Measurements from ENCODE around the gene COL12A1.

Gene COL12A1

GRCh38 chr6:75176076-75176582, 29.7 kb downstream of the COL12A1 start:
- DNase-seq (ENCODE audit: low read depth) = no peak

DNA sequence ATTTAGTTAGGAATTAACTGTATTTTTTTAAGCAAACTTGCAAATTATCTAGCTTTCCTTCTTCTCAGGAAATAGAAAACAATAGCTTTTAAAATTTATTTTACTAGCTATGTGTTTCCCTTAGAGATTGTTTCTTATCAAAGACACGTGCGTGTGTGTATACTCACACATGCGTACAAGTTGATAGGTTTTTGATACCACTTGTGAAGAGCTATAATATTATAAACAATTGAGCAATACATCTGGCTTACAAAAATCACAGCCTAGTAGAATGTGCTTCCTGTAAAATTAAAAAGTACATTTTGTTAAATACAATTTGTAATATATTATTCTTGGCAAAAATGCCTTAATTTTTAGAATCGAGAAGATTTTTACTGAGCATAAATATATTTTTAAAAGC, 33.9 kb downstream of the COL12A1 start:
- no peak for DNase-seq (ENCODE audit: low read depth)

- no peak for DNase-seq (ENCODE audit: low read depth)
Measured at GRCh38 chr6:75171567-75171966, 34.3 kb downstream of the COL12A1 start.

DNA sequence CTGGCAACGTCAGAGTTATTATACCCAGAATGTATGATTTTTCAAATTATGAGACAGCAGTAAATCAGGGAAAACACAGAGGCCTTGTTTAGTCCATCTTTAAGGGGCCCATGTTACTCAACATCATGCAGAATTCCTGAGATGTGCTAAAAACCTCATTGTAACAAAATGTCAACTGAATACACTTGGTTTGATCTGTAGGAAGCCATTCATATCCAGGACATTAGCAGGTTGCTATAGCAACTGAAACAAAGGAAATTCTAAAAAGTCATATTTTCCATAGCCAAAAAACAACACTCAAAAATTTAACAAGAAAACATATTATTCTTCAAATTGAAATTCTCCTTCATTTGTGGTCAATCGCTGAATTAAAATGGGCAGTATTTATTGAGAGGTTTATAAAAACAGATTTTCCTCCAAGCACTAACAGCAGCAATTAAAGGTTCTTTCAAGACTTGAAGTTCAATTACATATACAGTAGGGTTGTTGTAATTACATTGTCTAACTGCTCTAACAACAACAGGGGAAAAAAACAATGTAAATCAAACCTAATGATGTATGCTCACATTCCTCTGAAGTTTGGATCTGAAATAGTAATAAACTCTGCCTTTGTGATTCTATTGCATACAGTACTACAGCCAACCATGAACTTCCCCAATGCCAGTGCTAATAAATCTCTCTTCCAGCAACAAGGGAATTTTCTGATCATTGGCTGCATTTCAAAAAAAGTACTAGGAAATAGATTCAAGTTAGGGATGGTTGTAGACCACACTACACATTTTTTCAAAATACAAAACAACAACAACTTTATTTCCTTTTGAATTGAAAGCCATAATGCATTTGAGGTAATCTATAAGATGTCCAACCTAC, 34.9 kb downstream of the COL12A1 start:
- DNase-seq (ENCODE audit: low read depth) = no peak

- DNase-seq (ENCODE audit: low read depth) = no peak
Measured at GRCh38 chr6:75169689-75170586, 35.9 kb downstream of the COL12A1 start.

DNA sequence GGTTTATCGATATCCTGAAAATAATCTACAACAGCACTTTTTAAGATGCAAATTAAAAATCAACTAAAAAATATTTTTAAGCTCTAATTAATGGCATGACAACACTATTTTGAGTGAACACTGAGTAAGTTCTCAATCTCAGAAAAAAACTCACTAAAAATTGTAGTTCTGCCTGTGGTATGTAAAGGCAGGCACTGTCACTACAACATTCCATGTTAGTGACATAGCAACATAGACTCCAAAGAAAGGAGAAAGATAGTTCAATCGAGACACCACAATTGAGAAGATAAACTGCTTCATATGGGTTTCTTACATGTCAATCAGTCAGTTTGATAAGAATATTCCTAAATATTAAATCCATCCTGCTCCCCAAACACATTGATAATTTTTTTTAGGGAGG, 38.0 kb downstream of the COL12A1 start:
- DNase-seq (ENCODE audit: low read depth) = no peak

- DNase-seq (ENCODE audit: low read depth) = no peak
Measured at GRCh38 chr6:75167325-75167724, 38.5 kb downstream of the COL12A1 start.

- DNase-seq (ENCODE audit: low read depth) = no peak
Measured at GRCh38 chr6:75166773-75167172, 39.1 kb downstream of the COL12A1 start.

DNA sequence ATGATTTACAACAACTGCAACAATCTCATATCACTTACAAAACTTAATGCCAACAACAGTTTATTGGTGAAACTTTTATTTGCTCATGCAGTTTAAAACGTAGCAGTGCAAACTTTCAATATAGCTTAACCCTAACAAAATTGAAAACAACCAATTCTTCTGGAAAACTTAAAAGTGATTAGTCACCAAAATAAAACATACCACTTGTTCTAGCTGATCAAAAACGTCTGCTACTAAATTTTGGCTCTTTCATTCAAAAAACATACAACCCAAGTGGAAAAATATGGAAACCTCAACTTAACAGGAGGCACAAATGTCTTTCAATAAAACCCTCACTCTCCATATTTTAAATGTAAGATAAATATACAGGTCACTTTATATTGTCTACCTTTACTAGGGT, 39.6 kb downstream of the COL12A1 start:
- no peak for DNase-seq (ENCODE audit: low read depth)

DNA sequence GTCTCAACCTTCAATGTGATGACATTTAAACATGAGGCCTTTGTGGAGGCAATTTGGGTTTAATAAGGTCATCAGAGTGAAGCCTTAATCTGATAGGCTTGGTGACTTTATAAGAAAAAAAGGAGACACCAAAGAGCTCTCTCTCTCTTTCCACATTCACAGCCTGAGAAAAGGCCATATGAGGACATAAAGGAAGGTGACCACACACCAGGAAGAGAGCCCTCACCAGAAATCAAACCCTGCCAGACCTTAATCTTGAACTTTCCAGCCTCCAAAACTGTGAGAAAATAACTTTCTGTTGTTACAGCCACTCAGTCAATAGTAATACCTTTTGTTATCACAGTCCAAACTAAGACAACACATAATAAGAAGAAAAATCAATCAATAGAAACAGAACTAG, 47.7 kb downstream of the COL12A1 start:
- DNase-seq (ENCODE audit: low read depth) = no peak

DNA sequence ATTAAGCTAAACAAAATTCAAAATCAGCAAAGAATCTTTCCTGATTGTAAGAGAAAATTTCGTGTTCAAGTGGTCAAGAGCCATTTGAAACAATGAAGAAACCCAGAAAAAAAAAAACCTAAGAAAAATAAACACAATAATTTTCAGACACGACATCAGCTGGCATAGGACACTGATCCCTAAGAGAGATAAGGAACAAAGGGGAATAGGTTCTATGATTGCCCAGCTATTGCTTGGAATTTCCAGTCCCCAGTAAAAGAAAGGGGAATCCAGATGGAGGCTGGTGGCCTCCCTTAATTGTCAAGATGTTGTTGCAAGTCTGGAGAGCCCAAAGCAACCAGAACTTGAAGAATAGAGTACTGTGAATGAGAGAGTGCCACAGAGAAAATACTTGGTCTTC, 48.5 kb downstream of the COL12A1 start:
- no peak for DNase-seq (ENCODE audit: low read depth)

- DNase-seq (ENCODE audit: low read depth) = no peak
Measured at GRCh38 chr6:75156186-75156878, 49.5 kb downstream of the COL12A1 start.

DNA sequence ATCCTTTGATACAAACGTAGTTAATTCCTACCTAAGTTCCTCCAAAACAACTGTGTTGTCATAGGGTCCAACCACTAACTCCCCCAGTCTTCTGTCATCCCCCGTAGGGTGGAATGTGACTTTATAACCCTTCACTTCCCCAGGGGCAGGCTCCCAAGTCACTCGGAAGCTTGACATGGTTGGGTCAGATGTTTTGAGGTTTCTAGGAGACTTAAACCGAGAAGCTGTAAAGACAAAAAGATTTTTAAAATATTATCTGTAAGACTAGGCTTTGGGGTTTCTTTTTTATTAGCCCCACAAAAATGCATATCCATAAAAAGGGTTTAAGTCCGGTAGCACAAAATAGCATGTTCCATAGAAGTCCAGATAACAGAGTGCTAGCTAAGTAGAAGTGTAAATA, 50.2 kb downstream of the COL12A1 start:
- no peak for DNase-seq (ENCODE audit: low read depth)

DNA sequence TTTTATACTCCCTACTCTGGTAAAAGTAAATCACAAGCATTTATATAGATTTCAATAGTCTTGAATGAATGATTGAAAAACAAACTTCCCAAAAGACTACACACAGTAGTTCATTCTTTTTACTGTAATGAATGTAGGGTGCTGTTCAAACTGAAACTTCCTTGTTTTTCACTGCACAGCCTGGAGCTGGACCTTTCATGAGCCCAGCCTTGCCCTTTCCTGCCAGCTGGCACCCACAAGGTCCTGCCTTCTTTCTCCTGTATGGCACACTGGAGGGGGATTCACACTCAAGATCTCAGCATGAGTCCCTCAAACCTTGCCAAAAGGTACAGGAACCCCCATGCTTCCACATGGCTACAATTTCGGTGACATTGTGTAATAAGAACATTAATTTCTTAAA, 50.9 kb downstream of the COL12A1 start:
- DNase-seq (ENCODE audit: low read depth) = no peak

DNA sequence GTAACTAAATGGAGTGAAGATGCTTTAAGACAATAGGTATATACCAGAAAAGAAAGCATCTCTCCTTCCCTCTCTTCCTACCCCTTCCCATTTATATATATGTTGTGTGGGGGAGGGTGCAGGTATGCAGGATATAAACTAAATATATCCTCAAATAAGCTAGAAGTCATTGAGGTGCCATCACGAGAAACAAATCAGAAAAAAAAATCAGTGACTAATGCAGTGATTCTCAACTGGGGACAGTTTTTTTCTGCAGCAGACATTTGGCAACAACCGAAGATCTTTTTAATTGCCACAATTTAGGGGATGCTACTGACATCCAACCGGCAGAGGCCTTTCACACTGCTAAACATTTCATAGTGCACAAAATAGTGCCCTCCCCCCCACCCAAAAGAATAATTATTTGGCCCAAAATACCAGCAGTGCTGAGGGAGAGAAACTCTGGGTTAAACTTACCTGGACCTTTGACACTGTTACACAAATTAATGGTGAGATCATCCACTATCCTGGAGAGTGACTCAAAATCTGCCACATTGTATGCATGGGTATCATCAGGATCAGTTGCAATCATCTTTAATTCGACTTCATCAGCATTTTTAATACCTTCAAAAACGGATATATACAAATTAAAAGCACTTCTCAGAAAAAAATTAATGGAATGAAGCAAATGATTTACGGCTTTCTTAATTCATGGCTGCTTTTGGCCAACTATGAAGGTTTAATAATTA, 55.0 kb downstream of the COL12A1 start:
- no peak for DNase-seq (ENCODE audit: low read depth)

DNA sequence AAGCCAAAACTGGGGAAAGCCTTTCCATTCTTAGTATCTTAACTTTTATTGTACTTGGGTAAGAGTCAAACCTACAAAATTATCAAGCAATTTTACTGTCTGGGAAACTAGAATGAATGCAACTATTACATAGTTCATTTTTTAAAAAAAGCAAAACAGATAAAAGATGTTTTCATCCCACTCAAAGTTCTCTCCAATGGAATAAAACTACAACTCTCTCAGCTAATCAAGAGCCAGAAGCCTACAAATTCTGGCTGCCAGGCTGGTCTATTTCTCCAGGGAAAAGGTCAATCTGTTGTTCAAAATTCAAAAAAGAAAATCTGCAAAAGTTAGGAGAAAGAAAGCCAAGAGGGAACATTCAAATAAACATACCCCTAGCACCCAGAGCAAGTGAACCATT, 56.2 kb downstream of the COL12A1 start:
- DNase-seq (ENCODE audit: low read depth) = no peak

DNA sequence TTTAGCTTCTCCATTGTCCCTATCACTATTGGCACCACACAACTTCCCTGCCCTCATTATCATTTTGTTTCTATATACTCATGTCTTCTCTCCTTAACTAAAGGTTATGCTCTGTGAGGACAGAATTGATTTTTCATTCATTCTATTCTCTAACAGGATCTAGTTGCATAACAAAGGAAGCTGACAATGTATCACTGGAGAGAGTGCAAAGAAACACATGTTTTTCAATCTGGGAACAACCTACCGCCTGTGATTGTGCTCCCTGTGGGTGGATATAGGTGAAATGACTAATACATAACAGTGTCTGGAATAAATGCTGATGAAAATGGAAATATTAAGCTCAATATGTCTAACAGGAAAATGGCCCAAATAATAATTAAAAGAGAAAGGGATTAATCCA, 56.6 kb downstream of the COL12A1 start:
- no peak for DNase-seq (ENCODE audit: low read depth)

- no peak for DNase-seq (ENCODE audit: low read depth)
Measured at GRCh38 chr6:75147512-75147911, 58.3 kb downstream of the COL12A1 start.

DNA sequence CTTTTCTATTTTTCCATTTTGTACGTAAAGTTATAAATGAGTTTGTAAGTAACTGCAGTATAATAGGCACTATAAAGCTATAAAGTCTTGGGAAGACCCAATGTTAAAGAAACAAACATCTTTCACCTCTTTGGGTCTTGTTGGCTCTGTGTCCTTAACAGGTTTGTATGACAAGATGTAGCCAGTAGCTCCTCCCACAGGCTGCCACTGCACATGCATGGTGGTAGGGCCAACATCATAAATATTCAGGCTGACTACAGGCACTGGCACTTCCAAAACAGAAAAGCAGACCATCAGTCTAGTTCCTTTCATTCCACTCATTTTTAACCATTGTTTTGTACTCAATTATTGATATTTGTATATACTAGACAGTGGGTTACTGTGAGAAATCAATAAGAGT, 59.9 kb downstream of the COL12A1 start:
- DNase-seq (ENCODE audit: low read depth) = no peak

DNA sequence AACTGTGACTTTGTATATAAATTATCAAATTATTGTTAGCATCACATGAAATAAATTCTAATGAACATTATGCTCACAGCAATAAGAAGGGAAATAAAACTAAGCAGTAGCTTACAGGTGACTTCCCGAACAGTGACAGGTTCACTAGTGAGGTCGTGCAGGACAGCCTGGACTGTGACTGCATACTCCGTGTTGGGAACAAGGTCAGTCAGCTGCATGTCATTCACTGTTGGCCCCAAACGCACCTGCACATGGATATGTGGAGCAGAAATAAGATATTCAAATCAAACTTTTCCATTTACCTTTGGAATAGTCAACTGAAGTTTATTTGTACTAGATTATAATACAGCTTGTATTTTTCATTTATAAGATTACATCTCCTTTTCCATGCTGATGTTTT, 60.6 kb downstream of the COL12A1 start:
- no peak for DNase-seq (ENCODE audit: low read depth)

- no peak for DNase-seq (ENCODE audit: low read depth)
Measured at GRCh38 chr6:75144386-75144785, 61.5 kb downstream of the COL12A1 start.

GRCh38 chr6:75143191-75143590, 62.7 kb downstream of the COL12A1 start:
- DNase-seq (ENCODE audit: low read depth) = no peak
